ENCODE measurements around the gene KCNB1. TPM values are rescaled to one million over a fixed set of nuclear protein-coding genes. Genes with fewer than 3 reads are reported as not detected.

The KCNB1 gene
- total RNA-seq, 1 experiment from 2014 or later: 0.04 TPM

- Histone ChIP-seq H3K4me3 (no peak overlapping the region), H3K4me1 (replicated peaks; ENCODE audit: insufficient read depth) (no peaks in the 10 kb centered on the region), H3F3A (ENCODE audit: insufficient read depth, low read depth) (no peaks in the 10 kb centered on the region), H3K9me3 (ENCODE audit: insufficient read depth, low read depth) (peaks cover 16% of the 10 kb centered on the region), H3K27me3 (ENCODE audit: insufficient read depth, low read depth) (peaks cover 11% of the 10 kb centered on the region; the same call in 1 of the 2 replicates), H3K27ac (no peak overlapping the region), H3K36me3 (ENCODE audit: low read depth) (no peaks in the 10 kb centered on the region), H2AFZ (no peak overlapping the region), H3K9me2 (ENCODE audit: insufficient read depth) (no peaks in the 10 kb centered on the region), H3K4me2 (no peak overlapping the region), H4K20me1 (ENCODE audit: insufficient read depth) (no peaks in the 10 kb centered on the region), H3K79me2 (ENCODE audit: low read depth) (no peaks in the 10 kb centered on the region)
- DNase-seq: no peak
- ChIA-PET POLR2A (ENCODE audit: unreplicated experiment) (no interaction called here), CTCF (no interaction called here)
- TF ChIP-seq CTCF (conservative IDR thresholded peaks at IDR 0.05) (no peak), EZH2 (IDR thresholded peaks at IDR 0.05; ENCODE audit: low read depth) (no peak)
- intact Hi-C loops (cut with micrococcal nuclease; ENCODE audit: unreplicated experiment): no loop called here
- BruUV-seq (replicated peaks): no TSS peak
Measured at GRCh38 chr20:49403012-49403411, 79.5 kb downstream of the KCNB1 start.

GRCh38 chr20:49400904-49401303 is 81.6 kb downstream of the KCNB1 start:
- no peak overlapping the region for H3K4me2 ChIP-seq
- POLR2A ChIA-PET (ENCODE audit: unreplicated experiment): no interaction called here

DNA sequence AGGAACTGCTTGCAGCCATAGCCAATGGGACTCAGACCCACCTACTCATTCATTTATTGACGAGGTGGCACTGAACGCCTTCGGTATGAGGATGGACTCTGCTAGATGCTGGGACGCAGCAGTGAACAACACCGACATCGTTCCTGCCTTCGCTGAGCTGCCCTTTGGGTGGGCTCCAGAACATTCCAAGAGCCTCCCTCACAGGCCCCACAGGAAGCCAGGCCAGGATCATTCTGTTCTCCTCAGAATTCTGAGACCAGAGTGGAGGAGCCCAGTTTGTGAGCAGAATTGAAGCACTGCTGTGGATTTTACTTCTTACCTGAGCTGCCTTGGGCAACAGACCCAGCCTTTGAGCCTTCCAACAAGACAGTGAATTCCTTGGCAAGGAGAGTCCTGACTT is 82.1 kb downstream of the KCNB1 start:
- H3K4me3 ChIP-seq: no peak overlapping the region
- no peaks in the 10 kb centered on the region; the same call in 1 of the 2 replicates for H3K27me3 ChIP-seq (ENCODE audit: insufficient read depth, low read depth)
- H4K20me1 ChIP-seq (ENCODE audit: insufficient read depth): no peaks in the 10 kb centered on the region
- no peaks in the 10 kb centered on the region for H3K4me1 ChIP-seq (replicated peaks; ENCODE audit: insufficient read depth)
- intact Hi-C loops (cut with micrococcal nuclease; ENCODE audit: unreplicated experiment): no loop called here
- H2AFZ ChIP-seq: no peak overlapping the region
- no peaks in the 10 kb centered on the region for H3F3A ChIP-seq (ENCODE audit: insufficient read depth, low read depth)
- ChIA-PET POLR2A (ENCODE audit: unreplicated experiment) (no interaction called here), CTCF (no interaction called here)
- no peak for DNase-seq
- H3K27ac ChIP-seq: no peak overlapping the region
- peaks cover 16% of the 10 kb centered on the region for H3K9me3 ChIP-seq (ENCODE audit: insufficient read depth, low read depth)
- no TSS peak for BruUV-seq (replicated peaks)
- TF ChIP-seq EZH2 (IDR thresholded peaks at IDR 0.05; ENCODE audit: low read depth) (no peak), CTCF (conservative IDR thresholded peaks at IDR 0.05) (no peak)
- H3K79me2 ChIP-seq (ENCODE audit: low read depth): no peaks in the 10 kb centered on the region
- no peaks in the 10 kb centered on the region for H3K36me3 ChIP-seq (ENCODE audit: low read depth)
- no peaks in the 10 kb centered on the region for H3K9me2 ChIP-seq (ENCODE audit: insufficient read depth)
- H3K4me2 ChIP-seq: no peak overlapping the region

More at GRCh38 chr20:49400904-49401303, 81.6 kb downstream of the KCNB1 start:
- Histone ChIP-seq H3K9me2 (ENCODE audit: insufficient read depth) (no peaks in the 10 kb centered on the region), H3K9me3 (ENCODE audit: insufficient read depth, low read depth) (peaks cover 16% of the 10 kb centered on the region), H3K36me3 (ENCODE audit: low read depth) (no peaks in the 10 kb centered on the region), H3F3A (ENCODE audit: insufficient read depth, low read depth) (no peaks in the 10 kb centered on the region), H3K27ac (no peak overlapping the region), H3K27me3 (ENCODE audit: insufficient read depth, low read depth) (no peaks in the 10 kb centered on the region; the same call in 1 of the 2 replicates), H4K20me1 (ENCODE audit: insufficient read depth) (no peaks in the 10 kb centered on the region), H3K4me1 (replicated peaks; ENCODE audit: insufficient read depth) (no peaks in the 10 kb centered on the region), H2AFZ (no peak overlapping the region), H3K79me2 (ENCODE audit: low read depth) (no peaks in the 10 kb centered on the region), H3K4me3 (no peak overlapping the region)
- no peak for DNase-seq
- no TSS peak for BruUV-seq (replicated peaks)
- TF ChIP-seq CTCF (conservative IDR thresholded peaks at IDR 0.05): no peak
- no peak for TF ChIP-seq EZH2 (IDR thresholded peaks at IDR 0.05; ENCODE audit: low read depth)
- intact Hi-C loops (cut with micrococcal nuclease; ENCODE audit: unreplicated experiment): no loop called here
- CTCF ChIA-PET: no interaction called here

Measured in PC-9 (cell line).